ENCODE measurements around the gene SORCS1. TPM values are rescaled to one million over a fixed set of nuclear protein-coding genes. Genes with fewer than 3 reads are reported as not detected.

Gene SORCS1
- total RNA-seq, 1 experiment from 2014 or later, result not detected

- Histone ChIP-seq H3K36me3 (ENCODE audit: control insufficient read depth in 1 of 2, insufficient read depth in 2 of 2, low read length in 2 of 2) (no peaks in the 10 kb centered on the region), H3K79me2 (ENCODE audit: insufficient read depth, low read length) (no peaks in the 10 kb centered on the region), H3K4me3 (replicated peaks in 1 of 2; ENCODE audit: low read depth in 1 of 2, low read length in 2 of 2) (no peak overlapping the region), H3K27ac (ENCODE audit: low read depth, low read length) (no peak overlapping the region), H3K27me3 (ENCODE audit: insufficient read depth, low read length) (no peaks in the 10 kb centered on the region), H3K4me2 (ENCODE audit: low read length) (no peak overlapping the region), H3K9me3 (ENCODE audit: control insufficient read depth in 1 of 2, insufficient read depth in 1 of 2, low read depth in 1 of 2, low read length in 2 of 2) (peaks cover 24 to 42% of the 10 kb centered on the region in 2 experiments; a peak in 2 of 4 replicates), H3K4me1 (ENCODE audit: control insufficient read depth in 1 of 2, insufficient read depth in 2 of 2, low read length in 2 of 2) (no peaks in the 10 kb centered on the region), H3K9me2 (ENCODE audit: insufficient read depth) (no peaks in the 10 kb centered on the region), H2AFZ (ENCODE audit: low read depth, low read length, poor library complexity, severe bottlenecking) (no peak overlapping the region), H4K20me1 (ENCODE audit: insufficient read depth) (no peaks in the 10 kb centered on the region), H3K9ac (ENCODE audit: low read length) (no peak overlapping the region)
- no peak for ATAC-seq
- RAD21 ChIA-PET (ENCODE audit: low non-redundant PET in 1 of 2, low total read pairs in 2 of 2, uncharacterized antibody in 2 of 2, unreplicated experiment in 2 of 2), result no interaction called here
- intact Hi-C loops (cut with micrococcal nuclease), result no loop called here
- POLR2A ChIA-PET, result no interaction called here
- CTCF ChIA-PET, result no interaction called here
- BruUV-seq (replicated peaks), result no TSS peak
- no peak for TF ChIP-seq RAD21 (IDR thresholded peaks at IDR 0.05; ENCODE audit: low read depth)
- TF ChIP-seq POLR2A (IDR thresholded peaks at IDR 0.05; ENCODE audit: borderline replicate concordance, extremely low read depth, insufficient read depth, insufficient read length), result no peak
- no peak for TF ChIP-seq EZH2 (IDR thresholded peaks at IDR 0.05)
- no peak for TF ChIP-seq SRF (IDR thresholded peaks at IDR 0.05; ENCODE audit: low read depth)
- TF ChIP-seq EGR1 (IDR thresholded peaks at IDR 0.05; ENCODE audit: low read depth), result no peak
- DNase-seq (ENCODE audit: low read depth, low spot score), result no peak
Observed at GRCh38 chr10:107013258-107014006, 151.1 kb downstream of the SORCS1 start.

GRCh38 chr10:107011992-107012391, 152.5 kb downstream of the SORCS1 start:
- H3K36me3 ChIP-seq (ENCODE audit: control insufficient read depth in 1 of 2, insufficient read depth in 2 of 2, low read length in 2 of 2), result no peaks in the 10 kb centered on the region
- no peak overlapping the region for H3K9ac ChIP-seq (ENCODE audit: low read length)
- peaks cover 32 to 46% of the 10 kb centered on the region in 2 experiments; a peak in 2 of 4 replicates for H3K9me3 ChIP-seq (ENCODE audit: control insufficient read depth in 1 of 2, insufficient read depth in 1 of 2, low read depth in 1 of 2, low read length in 2 of 2)
- no peaks in the 10 kb centered on the region for H4K20me1 ChIP-seq (ENCODE audit: insufficient read depth)
- intact Hi-C loops (cut with micrococcal nuclease), result no loop called here
- H3K79me2 ChIP-seq (ENCODE audit: insufficient read depth, low read length), result no peaks in the 10 kb centered on the region
- ChIA-PET CTCF (no interaction called here), RAD21 (ENCODE audit: low non-redundant PET in 1 of 2, low total read pairs in 2 of 2, uncharacterized antibody in 2 of 2, unreplicated experiment in 2 of 2) (no interaction called here), POLR2A (no interaction called here)
- no peak for DNase-seq (ENCODE audit: low read depth, low spot score)
- no peak overlapping the region for H3K27ac ChIP-seq (ENCODE audit: low read depth, low read length)
- TF ChIP-seq SP1 (IDR thresholded peaks at IDR 0.05; ENCODE audit: low read depth), result no peak
- TF ChIP-seq EGR1 (IDR thresholded peaks at IDR 0.05; ENCODE audit: low read depth), result no peak
- TF ChIP-seq RAD21 (IDR thresholded peaks at IDR 0.05; ENCODE audit: low read depth), result no peak
- TF ChIP-seq POLR2A (IDR thresholded peaks at IDR 0.05; ENCODE audit: borderline replicate concordance, extremely low read depth, insufficient read depth, insufficient read length), result no peak
- no peak for TF ChIP-seq ZFX (IDR thresholded peaks at IDR 0.05)
- no peak for TF ChIP-seq ATF3 (IDR thresholded peaks at IDR 0.05)
- no peaks in the 10 kb centered on the region for H3K9me2 ChIP-seq (ENCODE audit: insufficient read depth)
- no peaks in the 10 kb centered on the region for H3K27me3 ChIP-seq (ENCODE audit: insufficient read depth, low read length)
- no peak overlapping the region for H3K4me3 ChIP-seq (replicated peaks in 1 of 2; ENCODE audit: low read depth in 1 of 2, low read length in 2 of 2)
- no peak for ATAC-seq
- no peaks in the 10 kb centered on the region for H3K4me1 ChIP-seq (ENCODE audit: control insufficient read depth in 1 of 2, insufficient read depth in 2 of 2, low read length in 2 of 2)
- BruUV-seq (replicated peaks), result no TSS peak
- H2AFZ ChIP-seq (ENCODE audit: low read depth, low read length, poor library complexity, severe bottlenecking), result no peak overlapping the region
- no peak overlapping the region for H3K4me2 ChIP-seq (ENCODE audit: low read length)

All from HCT116 (cell line).